H1 (cell line): ENCODE data around the gene PPFIBP2. TPM values are rescaled to one million over a fixed set of nuclear protein-coding genes. Genes with fewer than 3 reads are reported as not detected.

Experiments used
- CTCF ChIA-PET: fragments of 300-600 bp; sonication (Branson Sonifier 250); formaldehyde crosslinking; loops from one replicate; lab custom pipeline; 2021; ENCODE audit not compliant: partially characterized antibody; lab: Charles Lee
- POLR2A ChIA-PET: fragments of 300-600 bp; sonication (Branson Sonifier 250); formaldehyde crosslinking; loops from one replicate; lab custom pipeline; 2021; ENCODE audit warnings: inconsistent platforms; ENCODE audit not compliant: partially characterized antibody; lab: Charles Lee
- DNase-seq, 2 experiments: peaks; one replicate each; pipeline versions ENCODE4 v3.0.0 to v3.0.0-alpha.2; 2010 to 2022; ENCODE audit warnings: low spot score in 2 of 2, low read depth in 1 of 2, mixed read lengths in 1 of 2
- FAIRE-seq: peaks from 2 replicates; lab custom pipeline; 2011; peaks lifted over from hg19 to GRCh38; lab: Jason Lieb, UNC
- H2AFZ ChIP-seq: 2 replicates; pipeline ENCODE4 v1.8.1; 2012; ENCODE audit warnings: low read length, inconsistent platforms
- H2AK5ac ChIP-seq: 2 replicates; pipeline ENCODE4 v1.6.1; 2013; ENCODE audit warnings: low read depth, low read length
- H2BK120ac ChIP-seq: replicated peaks from 2 replicates; pipeline ENCODE3; 2013; ENCODE audit warnings: low read depth, low read length, inconsistent platforms
- H2BK12ac ChIP-seq: 2 replicates; pipeline ENCODE4 v1.6.1; 2013; ENCODE audit warnings: low read depth, low read length
- H2BK15ac ChIP-seq: 2 replicates; pipeline ENCODE4 v1.6.1; 2013; ENCODE audit warnings: low read length
- H2BK20ac ChIP-seq: 2 replicates; pipeline ENCODE4 v1.6.1; 2013; ENCODE audit warnings: low read length
- H2BK5ac ChIP-seq: 2 replicates; pipeline ENCODE4 v1.6.1; 2013; ENCODE audit warnings: low read depth, low read length
- H3K14ac ChIP-seq: 2 replicates; pipeline ENCODE4 v1.6.1; 2013; ENCODE audit warnings: inconsistent platforms; ENCODE audit not compliant: insufficient read length
- H3K18ac ChIP-seq: 2 replicates; pipeline ENCODE4 v1.6.1; 2013; ENCODE audit warnings: low read length; ENCODE audit errors: extremely low read depth
- H3K23ac ChIP-seq: 2 replicates; pipeline ENCODE4 v1.6.1; 2013; ENCODE audit warnings: inconsistent platforms; ENCODE audit not compliant: insufficient read length
- H3K23me2 ChIP-seq: 2 replicates; pipeline ENCODE4 v1.6.1; 2013; ENCODE audit warnings: low read depth, low read length
- H3K27ac ChIP-seq: 2 replicates; pipeline ENCODE4 v1.6.1; 2011; ENCODE audit warnings: low read depth, low read length, inconsistent platforms
- H3K27me3 ChIP-seq, 4 experiments: replicated peaks in 1 of 4; 1 replicate in 1 of 4; 2 replicates in 3 of 4; pipeline versions ENCODE4 v1.6.1 to v1.8.1; 2011 to 2013; ENCODE audit warnings: low read length in 3 of 4, mild to moderate bottlenecking in 3 of 4, inconsistent platforms in 2 of 4, mixed read lengths in 2 of 4, moderate library complexity in 1 of 4; ENCODE audit not compliant: control insufficient read depth in 3 of 4, insufficient read depth in 3 of 4; ENCODE audit errors: extremely low read depth in 1 of 4
- H3K36me3 ChIP-seq, 4 experiments: 2 replicates each; pipeline versions ENCODE4 v1.6.1 to v1.8.1; 2011 to 2013; ENCODE audit warnings: mild to moderate bottlenecking in 4 of 4, low read length in 3 of 4, moderate library complexity in 2 of 4, control low read depth in 1 of 4, inconsistent platforms in 1 of 4; ENCODE audit not compliant: insufficient read depth in 4 of 4, control insufficient read depth in 2 of 4
- H3K4ac ChIP-seq: replicated peaks from 2 replicates; pipeline ENCODE3; 2013; ENCODE audit warnings: low read length, low read depth, mixed read lengths, inconsistent platforms; ENCODE audit not compliant: insufficient read length
- H3K4me1 ChIP-seq, 4 experiments: replicated peaks in 1 of 4; 1 replicate in 1 of 4; 2 replicates in 3 of 4; pipeline versions ENCODE4 v1.6.1 to v1.8.1; 2011 to 2013; ENCODE audit warnings: low read length in 3 of 4, inconsistent platforms in 2 of 4, mixed read lengths in 1 of 4; ENCODE audit not compliant: insufficient read depth in 4 of 4, control insufficient read depth in 3 of 4
- H3K4me2 ChIP-seq, 2 experiments: 2 replicates each; pipeline versions ENCODE4 v1.6.1 to v1.8.1; 2011 to 2013; ENCODE audit warnings: low read depth in 2 of 2, low read length in 2 of 2, control low read depth in 1 of 2, inconsistent platforms in 1 of 2, mild to moderate bottlenecking in 1 of 2; ENCODE audit not compliant: insufficient read depth in 1 of 2
- H3K4me3 ChIP-seq, 4 experiments: fragments of 200-600, 300-600 bp in 1 of 4; sonication (generic), shearing (Covaris generic), sonication (Bioruptor Twin) in 1 of 4; 2 replicates each; pipeline versions ENCODE4 v1.5.1 to v1.8.1; 2011 to 2016; ENCODE audit warnings: low read length in 4 of 4, low read depth in 3 of 4, control low read depth in 2 of 4, inconsistent platforms in 2 of 4, mild to moderate bottlenecking in 2 of 4, mixed read lengths in 1 of 4, moderate library complexity in 1 of 4; ENCODE audit not compliant: insufficient read depth in 2 of 4; ENCODE audit errors: extremely low read depth in 1 of 4
- H3K56ac ChIP-seq: replicated peaks from 2 replicates; pipeline ENCODE3; 2013; ENCODE audit warnings: low read depth, mild to moderate bottlenecking, mixed read lengths, low read length, inconsistent platforms; ENCODE audit not compliant: insufficient read length
- H3K79me1 ChIP-seq: 2 replicates; pipeline ENCODE4 v1.6.1; 2013; ENCODE audit warnings: low read depth, low read length, control low read depth
- H3K79me2 ChIP-seq, 2 experiments: 2 replicates each; pipeline versions ENCODE4 v1.6.1 to v1.8.1; 2012 to 2013; ENCODE audit warnings: low read length in 2 of 2, mild to moderate bottlenecking in 2 of 2, inconsistent platforms in 1 of 2; ENCODE audit not compliant: insufficient read depth in 2 of 2, control insufficient read depth in 1 of 2
- H3K9ac ChIP-seq, 4 experiments: replicated peaks in 1 of 4; 1 replicate in 1 of 4; 2 replicates in 3 of 4; pipeline versions ENCODE4 v1.6.1 to v1.8.1; 2011 to 2013; ENCODE audit warnings: low read depth in 3 of 4, low read length in 3 of 4, control low read depth in 2 of 4, mild to moderate bottlenecking in 2 of 4, moderate library complexity in 2 of 4, inconsistent platforms in 1 of 4; ENCODE audit errors: extremely low read depth in 1 of 4
- H3K9me3 ChIP-seq, 2 experiments: 2 replicates each; pipeline versions ENCODE4 v1.6.1 to v1.8.1; 2012 to 2013; ENCODE audit warnings: mild to moderate bottlenecking in 2 of 2, moderate library complexity in 2 of 2, control low read depth in 1 of 2, inconsistent platforms in 1 of 2, low read depth in 1 of 2, low read length in 1 of 2, mixed read lengths in 1 of 2; ENCODE audit not compliant: insufficient read depth in 2 of 2
- H4K20me1 ChIP-seq, 2 experiments: replicated peaks in 1 of 2; 2 replicates each; pipeline versions ENCODE3 to v1.8.1; 2011 to 2013; ENCODE audit warnings: inconsistent platforms in 2 of 2, low read length in 2 of 2, mild to moderate bottlenecking in 1 of 2; ENCODE audit not compliant: insufficient read depth in 2 of 2, control insufficient read depth in 1 of 2
- H4K5ac ChIP-seq: 2 replicates; pipeline ENCODE4 v1.6.1; 2013; ENCODE audit warnings: low read length, low read depth, mixed read lengths, inconsistent platforms; ENCODE audit not compliant: insufficient read length
- H4K8ac ChIP-seq: 2 replicates; pipeline ENCODE4 v1.8.0; 2013; ENCODE audit warnings: mild to moderate bottlenecking, moderate library complexity, low read length, inconsistent platforms; ENCODE audit not compliant: insufficient read depth; ENCODE audit errors: extremely low read depth
- H4K91ac ChIP-seq: replicated peaks from 2 replicates; pipeline ENCODE3; 2013; ENCODE audit warnings: low read length, mixed read lengths, inconsistent platforms; ENCODE audit not compliant: insufficient read length
- CHD2 ChIP-seq: IDR thresholded peaks from 2 replicates; pipeline ENCODE4 v1.6.1; 2012; ENCODE audit warnings: low read length, improper control_type of control experiment
- CTBP2 ChIP-seq: IDR thresholded peaks from 2 replicates; pipeline ENCODE4 v1.7.0; 2011; ENCODE audit warnings: borderline replicate concordance, mild to moderate bottlenecking, moderate library complexity, mixed read lengths, low read length; ENCODE audit not compliant: insufficient read depth, insufficient read length
- FOSL1 ChIP-seq: IDR thresholded peaks from 2 replicates; pipeline ENCODE4 v1.6.1; 2011; ENCODE audit warnings: mild to moderate bottlenecking, low read depth, low read length, moderate library complexity; ENCODE audit not compliant: insufficient read depth
- KDM1A ChIP-seq: fragments of 200-600, 300-600 bp; sonication (generic); IDR thresholded peaks from 2 replicates; pipeline ENCODE4 v1.7.1; 2016; ENCODE audit warnings: mild to moderate bottlenecking, low read length, borderline replicate concordance
- POLR2AphosphoS5 ChIP-seq: IDR thresholded peaks from 2 replicates; pipeline ENCODE4 v1.6.1; 2011; ENCODE audit warnings: low read depth, low read length
- POU5F1 ChIP-seq: IDR thresholded peaks from 2 replicates; pipeline ENCODE4 v1.6.1; 2011; ENCODE audit warnings: low read depth, mild to moderate bottlenecking, low read length, moderate library complexity
- TBP ChIP-seq: IDR thresholded peaks from 2 replicates; pipeline ENCODE4 v1.6.1; 2011; ENCODE audit warnings: low read depth, low read length, improper control_type of control experiment
- WGBS, 2 experiments: shearing (Covaris generic) in 1 of 2; methylation state at CpG; one replicate each; pipeline versions ENCODE4 v1.1.6 to v1.1.7; 2013 to 2015; ENCODE audit warnings: low lambda C conversion rate in 2 of 2, mixed read lengths in 2 of 2, inconsistent platforms in 1 of 2, low coverage in 1 of 2, missing lambda C conversion rate in 1 of 2; ENCODE audit not compliant: insufficient replicate concordance in 2 of 2, insufficient coverage in 1 of 2, insufficient read length in 1 of 2; ENCODE audit errors: extremely low coverage in 1 of 2, missing lambda C conversion rate in 1 of 2; 5-methylcytosine and 5-hydroxymethylcytosine counted together
- polyA plus RNA-seq, 7 experiments: library from polyadenylated mRNA; depleted of rRNA in 3 of 7; stranded (reverse) in 5 of 7; unstranded in 2 of 7; fragments of >200 nt in 5 of 7; fragments of 200-250 nt in 2 of 7; gene quantifications; 1 replicate in 5 of 7; 2 replicates in 1 of 7; 4 replicates in 1 of 7; pipeline versions ENCODE4 v1.2.1 to v1.2.3, GENCODE V29; 2011 to 2013; ENCODE audit warnings: missing spikeins in 2 of 7, mixed read lengths in 2 of 7
- total RNA-seq: library from RNA; stranded (reverse); fragmentation: NEBNext Ultra II Directional; extraction: Animal tissue kit (Norgen Biotek cat#: 25700); gene quantifications from 2 replicates; pipeline ENCODE4 v1.2.1, GENCODE V29; 2021

Gene PPFIBP2
- total and polyA plus RNA-seq, 2 of the 8 experiments (the other 6 are each of a cell fraction or from before 2014, with no cell fraction given): 5.5 to 9.8 TPM

DNA sequence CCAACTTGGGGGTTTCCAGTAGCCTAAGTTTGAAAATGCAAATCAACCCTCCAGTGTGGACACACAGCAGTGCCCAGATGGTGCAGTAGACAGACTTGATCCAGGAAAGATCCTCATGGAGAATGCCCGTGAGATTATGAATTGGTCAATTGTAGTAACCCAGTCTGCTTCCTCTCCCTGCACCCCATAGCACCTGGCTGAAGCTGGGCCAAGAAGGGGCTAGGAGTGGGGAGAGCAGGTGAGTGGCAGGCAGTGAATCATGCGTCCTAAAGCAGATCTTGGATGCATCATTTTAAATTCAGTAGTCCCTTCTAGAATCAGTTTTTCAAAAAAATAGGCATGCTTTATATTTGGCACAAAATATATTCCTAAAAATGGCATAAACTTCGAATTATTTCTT lies 107.3 kb downstream of the PPFIBP2 start:
- no peak overlapping the region for H3K23ac ChIP-seq
- no peaks in the 10 kb centered on the region for H3K9me3 ChIP-seq
- no peak overlapping the region for H4K91ac ChIP-seq
- H2BK12ac ChIP-seq: no peak overlapping the region
- no peak overlapping the region for H3K4ac ChIP-seq
- H4K20me1 ChIP-seq: no peaks in the 10 kb centered on the region
- 0 out of 2 replicates have a peak overlapping the region, but pooled peaks have one; percentile 39 for H3K18ac ChIP-seq
- TF ChIP-seq TBP (no peak), POU5F1 (no peak), FOSL1 (no peak), POLR2AphosphoS5 (no peak), KDM1A (no peak), CTBP2 (no peak), CHD2 (no peak)
- H3K23me2 ChIP-seq: no peaks in the 10 kb centered on the region
- POLR2A ChIA-PET: interaction anchor here (0.7 to 1.2 kb wide), 2 partner anchors 19 to 159 kb away, joined by 3 read pairs; no protein-coding TSS in a partner anchor
- H3K79me2 ChIP-seq: no peaks in the 10 kb centered on the region
- FAIRE-seq: no peak
- WGBS, 2 experiments: 65% methylated on average over 3 of the region's 3 CpGs; no CpG with 5 or more reads in 1 of the 2 experiments
- no peak overlapping the region for H2AK5ac ChIP-seq
- H3K27me3 ChIP-seq: no peaks in the 10 kb centered on the region
- CTCF ChIA-PET: interaction anchor here (1.1 to 3.3 kb wide), 6 partner anchors 9 to 49 kb away, joined by 3 to 13 read pairs (median 4); no protein-coding TSS in a partner anchor
- DNase-seq: no peak
- no peak overlapping the region for H3K4me3 ChIP-seq
- no peak overlapping the region for H3K56ac ChIP-seq
- H2BK5ac ChIP-seq: peak overlapping the region; percentile 16; the same call in 1 of the 2 replicates
- H3K36me3 ChIP-seq: no peaks in the 10 kb centered on the region
- H4K8ac ChIP-seq: no peak overlapping the region
- no peak overlapping the region for H2AFZ ChIP-seq
- no peak overlapping the region for H3K14ac ChIP-seq
- H2BK20ac ChIP-seq: no peak overlapping the region
- H3K4me2 ChIP-seq: no peak overlapping the region
- H2BK120ac ChIP-seq: no peak overlapping the region
- peaks cover 0 to 9% (median 5%) of the 10 kb centered on the region in 4 experiments; a peak in 4 of 7 replicates for H3K4me1 ChIP-seq
- H2BK15ac ChIP-seq: no peak overlapping the region
- H3K27ac ChIP-seq: no peak overlapping the region
- H4K5ac ChIP-seq: no peak overlapping the region
- H3K9ac ChIP-seq: no peak overlapping the region; a peak in 1 of 7 replicates
- H3K79me1 ChIP-seq: no peaks in the 10 kb centered on the region
